GM19025 (cell line): ENCODE measurements around the gene GALNT10.

Experiments
- ATAC-seq: cut with Tn5 transposase; IDR thresholded peaks from one replicate; pipeline ENCODE4 v1.9.1; 2021; ENCODE audit warnings: mild to moderate bottlenecking, low read depth, moderate library complexity; ENCODE audit not compliant: unreplicated experiment

Gene GALNT10

GRCh38 chr5:154459015-154459414 is 268.5 kb downstream of the GALNT10 start:
- no peak for ATAC-seq

GRCh38 chr5:154460172-154460571 is 269.6 kb downstream of the GALNT10 start:
- ATAC-seq = no peak

GRCh38 chr5:154461531-154461930 is 271.0 kb downstream of the GALNT10 start:
- ATAC-seq = no peak

GRCh38 chr5:154464438-154464837 is 273.9 kb downstream of the GALNT10 start:
- ATAC-seq = no peak

- ATAC-seq = no peak
These were observed 274.6 kb downstream of the GALNT10 start for GRCh38 chr5:154465169-154465568.

GRCh38 chr5:154466147-154466546 is 275.6 kb downstream of the GALNT10 start:
- no peak for ATAC-seq

- no peak for ATAC-seq
These were observed 276.1 kb downstream of the GALNT10 start for GRCh38 chr5:154466671-154467070.

- peak; percentile 90 for ATAC-seq
These were observed 277.3 kb downstream of the GALNT10 start for GRCh38 chr5:154467655-154468354.

GRCh38 chr5:154470137-154470536 is 279.6 kb downstream of the GALNT10 start:
- no peak for ATAC-seq
